Measurements from ENCODE around the gene WDR41.

WDR41 gene

GRCh38 chr5:77444356-77444755 is 47.8 kb downstream of the WDR41 start:
- DNase-seq (ENCODE audit: low read depth in 3 of 3) = no peak

DNA sequence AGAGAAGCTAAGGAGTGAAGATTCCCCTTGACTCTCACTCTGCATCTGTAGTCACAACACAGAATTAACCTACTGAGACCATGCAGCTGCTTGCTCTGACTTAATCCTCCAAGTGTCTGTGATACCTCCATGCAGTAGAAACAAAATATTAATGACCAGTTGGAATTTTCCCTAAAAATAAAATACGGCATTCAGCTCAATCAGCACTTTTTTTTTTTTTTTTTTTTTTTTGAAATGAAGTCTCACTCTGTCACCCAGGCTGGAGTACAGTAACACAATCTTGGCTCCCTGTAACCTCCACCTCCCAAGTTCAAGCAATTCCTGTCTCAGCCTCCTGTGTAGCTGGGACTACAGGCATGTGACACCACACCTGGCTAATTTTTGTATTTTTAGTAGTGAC is 48.4 kb downstream of the WDR41 start:
- no peak for DNase-seq (ENCODE audit: low read depth in 3 of 3)

GRCh38 chr5:77438071-77438470 is 54.0 kb downstream of the WDR41 start:
- no peak for DNase-seq (ENCODE audit: low read depth in 3 of 3)

DNA sequence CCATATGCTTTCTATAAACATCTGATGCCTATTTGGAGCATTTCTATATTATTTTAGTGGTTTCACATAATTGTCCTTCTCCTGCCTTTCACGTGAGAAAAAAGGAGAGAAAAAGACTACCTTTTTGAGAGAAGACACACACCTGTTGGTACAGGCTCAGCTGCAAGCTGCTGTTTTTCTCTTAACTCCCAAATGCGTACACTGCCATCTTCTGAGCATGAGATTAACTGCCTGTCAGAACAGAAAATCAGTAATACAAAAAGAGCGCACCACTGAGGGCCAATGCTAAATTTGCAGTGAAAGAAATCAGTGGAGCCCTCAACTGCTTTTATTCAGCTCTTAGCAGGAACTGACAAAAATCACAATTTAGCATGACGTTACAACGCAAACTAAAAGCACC is 54.9 kb downstream of the WDR41 start:
- no peak for DNase-seq (ENCODE audit: low read depth in 3 of 3)

DNA sequence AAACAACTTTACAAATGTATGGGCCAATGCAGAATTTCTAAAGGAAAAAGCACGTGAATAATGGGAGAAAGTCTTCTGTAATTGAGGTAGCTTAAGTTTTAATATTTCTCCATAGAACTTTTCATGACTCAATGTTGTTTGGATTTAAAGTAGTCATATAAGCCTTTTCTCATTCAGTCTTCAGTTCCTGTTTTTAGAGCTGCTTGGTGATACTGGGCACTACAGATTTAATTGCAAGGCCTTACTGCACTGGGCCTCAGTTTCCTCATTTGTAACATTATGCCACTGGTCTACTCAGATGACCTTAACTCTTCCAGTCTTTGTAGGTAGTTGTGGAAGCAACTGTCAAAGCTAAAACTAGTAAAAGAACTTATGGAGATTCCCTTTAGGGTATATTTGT is 60.4 kb downstream of the WDR41 start:
- no peak for DNase-seq (ENCODE audit: low read depth in 3 of 3)

- no peak for DNase-seq (ENCODE audit: low read depth in 3 of 3)
Measured at GRCh38 chr5:77431286-77431685, 60.8 kb downstream of the WDR41 start.

- no peak for DNase-seq (ENCODE audit: low read depth in 3 of 3)
Measured at GRCh38 chr5:77430726-77431125, 61.4 kb downstream of the WDR41 start.

DNA sequence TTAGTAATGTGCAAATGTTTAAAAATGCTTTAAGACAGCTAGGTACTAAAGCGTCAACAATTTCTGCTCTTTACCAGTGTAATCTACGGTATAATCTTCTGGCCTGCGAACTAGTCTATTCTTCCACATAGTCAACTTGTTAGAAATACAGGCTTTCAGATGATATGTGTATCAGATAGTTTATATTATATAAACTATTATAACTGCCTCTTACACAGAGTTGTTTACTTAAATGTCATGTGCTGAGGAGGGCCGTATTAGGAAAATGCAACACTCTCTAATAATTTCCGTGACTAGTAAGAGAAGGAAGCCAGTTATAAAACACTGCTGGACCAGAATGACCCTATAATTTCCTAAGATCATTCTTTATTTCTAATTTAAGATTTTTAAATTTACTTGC is 63.6 kb downstream of the WDR41 start:
- no peak for DNase-seq (ENCODE audit: low read depth in 3 of 3)

DNA sequence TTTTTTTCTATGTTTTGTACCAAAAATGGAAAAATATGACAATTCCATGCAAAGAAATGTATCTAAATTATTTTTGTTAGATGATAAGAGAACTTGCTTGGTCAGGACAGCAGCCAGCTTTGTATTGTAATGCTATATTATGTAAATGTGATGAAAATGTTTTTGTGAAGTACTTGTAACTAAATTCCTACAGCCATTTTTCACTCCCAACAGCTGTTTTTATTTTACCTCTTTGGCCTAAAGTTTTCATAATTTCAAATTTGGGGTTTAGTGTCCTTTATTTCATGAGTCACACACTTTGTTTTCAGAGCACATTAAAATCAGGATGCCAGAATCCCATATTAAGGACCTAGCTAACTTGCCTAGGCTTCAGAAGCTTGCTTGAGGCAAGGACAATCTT is 64.1 kb downstream of the WDR41 start:
- no peak for DNase-seq (ENCODE audit: low read depth in 3 of 3)

DNA sequence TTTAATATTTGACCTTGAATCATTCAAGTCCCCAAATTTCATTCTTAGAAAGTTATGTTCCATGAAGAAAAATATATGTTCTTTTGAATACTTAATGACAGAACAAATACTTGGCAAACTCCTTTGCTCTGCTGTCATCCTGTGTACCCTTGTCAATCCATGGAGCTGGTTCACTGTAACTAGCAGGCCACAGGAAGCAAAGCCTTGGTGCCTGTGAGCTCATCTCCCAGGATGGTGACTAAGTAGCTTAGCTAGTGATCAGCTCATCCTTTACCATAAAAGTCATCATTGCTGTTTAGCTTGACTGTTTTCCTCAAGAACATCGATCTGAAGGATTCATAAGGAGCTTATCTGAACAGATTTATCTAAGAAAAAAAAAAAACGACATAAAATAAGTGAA is 65.4 kb downstream of the WDR41 start:
- DNase-seq (ENCODE audit: low read depth in 3 of 3) = no peak

- no peak for DNase-seq (ENCODE audit: low read depth in 3 of 3)
Measured at GRCh38 chr5:77425998-77426659, 66.0 kb downstream of the WDR41 start.

- no peak for DNase-seq (ENCODE audit: low read depth in 3 of 3)
Measured at GRCh38 chr5:77425420-77425819, 66.7 kb downstream of the WDR41 start.

DNA sequence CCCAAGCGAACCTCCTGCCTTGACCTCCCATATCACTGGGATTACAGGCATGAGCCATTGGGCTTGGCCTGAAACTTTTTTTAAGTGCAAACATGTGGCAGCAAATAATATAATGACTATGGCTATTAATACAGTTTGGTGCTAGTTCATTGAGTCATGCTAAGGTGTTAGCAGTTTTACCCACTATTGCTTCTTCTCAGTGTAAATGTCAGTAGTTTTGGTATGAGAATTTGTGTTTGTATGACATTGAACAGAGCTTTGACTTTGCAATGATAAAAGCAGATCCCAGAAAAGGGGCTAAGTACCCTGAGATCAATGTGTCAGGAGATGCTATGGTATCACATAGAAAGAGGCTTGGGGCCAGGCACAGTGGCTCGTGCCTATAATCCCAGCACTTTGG is 67.2 kb downstream of the WDR41 start:
- no peak for DNase-seq (ENCODE audit: low read depth in 3 of 3)

- no peak for DNase-seq (ENCODE audit: low read depth in 3 of 3)
Measured at GRCh38 chr5:77423022-77423750, 68.9 kb downstream of the WDR41 start.

DNA sequence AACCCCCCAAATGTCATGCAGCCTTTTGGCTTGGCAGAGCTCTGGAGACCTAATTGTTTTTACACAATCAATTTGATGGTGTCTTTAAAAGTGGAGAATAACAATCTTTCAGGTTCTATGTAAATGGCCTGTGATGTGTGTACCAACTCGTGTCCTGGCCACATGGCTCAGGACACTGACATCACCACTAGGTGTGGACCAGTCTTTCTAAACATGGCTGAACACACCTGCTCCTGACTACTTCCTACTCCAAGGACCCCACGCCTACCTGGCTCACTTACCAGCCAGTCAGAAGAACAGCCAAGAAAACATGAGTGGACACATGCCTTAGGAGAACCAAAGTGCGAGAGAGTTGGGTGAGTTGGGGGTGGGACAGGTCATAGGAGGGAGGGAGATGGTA is 71.2 kb downstream of the WDR41 start:
- no peak for DNase-seq (ENCODE audit: low read depth in 3 of 3)

DNA sequence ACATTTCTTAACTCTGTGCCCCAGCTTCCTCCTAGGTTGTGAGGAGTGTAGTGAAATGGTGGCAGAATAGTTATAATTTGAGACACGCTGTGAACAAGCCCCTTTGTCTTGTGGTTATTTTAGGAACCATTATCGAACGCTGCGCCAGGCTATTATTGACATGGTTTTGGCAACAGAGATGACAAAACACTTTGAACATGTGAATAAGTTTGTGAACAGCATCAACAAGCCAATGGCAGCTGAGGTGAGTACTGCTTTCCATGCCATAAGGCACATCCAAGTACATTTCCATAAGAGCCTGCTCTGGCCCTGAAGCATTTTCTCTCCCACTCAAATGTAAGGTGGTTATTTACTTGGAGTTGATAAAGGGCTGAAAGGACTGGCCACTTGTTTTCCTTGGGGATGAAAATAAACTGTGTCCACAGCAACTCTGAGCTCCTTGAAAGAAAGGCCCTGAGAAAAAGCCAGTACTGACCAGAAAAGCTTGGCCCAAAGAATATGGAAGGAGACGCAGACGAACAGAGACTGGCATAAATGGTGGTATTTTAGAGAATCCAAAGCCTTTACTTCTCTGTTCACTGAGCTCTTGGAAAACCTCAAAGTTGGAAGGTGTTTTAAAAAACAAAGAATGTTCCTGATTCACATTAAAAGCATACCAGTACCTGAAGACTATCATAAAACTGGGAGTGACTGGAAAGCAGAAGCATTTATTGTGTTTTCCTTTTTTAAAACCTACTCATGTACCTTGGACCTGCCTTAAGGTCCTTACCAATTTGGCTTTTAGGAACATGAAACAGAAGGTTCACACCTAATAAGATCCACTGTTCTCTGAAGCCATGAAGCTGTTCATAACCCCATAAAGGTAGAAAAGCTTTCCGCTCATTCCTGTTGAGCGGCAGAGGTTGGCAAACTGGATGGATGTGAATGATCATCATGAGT is 72.2 kb downstream of the WDR41 start:
- no peak for DNase-seq (ENCODE audit: low read depth in 3 of 3)

- DNase-seq (ENCODE audit: low read depth in 3 of 3) = no peak
Measured at GRCh38 chr5:77418601-77419581, 73.2 kb downstream of the WDR41 start.

DNA sequence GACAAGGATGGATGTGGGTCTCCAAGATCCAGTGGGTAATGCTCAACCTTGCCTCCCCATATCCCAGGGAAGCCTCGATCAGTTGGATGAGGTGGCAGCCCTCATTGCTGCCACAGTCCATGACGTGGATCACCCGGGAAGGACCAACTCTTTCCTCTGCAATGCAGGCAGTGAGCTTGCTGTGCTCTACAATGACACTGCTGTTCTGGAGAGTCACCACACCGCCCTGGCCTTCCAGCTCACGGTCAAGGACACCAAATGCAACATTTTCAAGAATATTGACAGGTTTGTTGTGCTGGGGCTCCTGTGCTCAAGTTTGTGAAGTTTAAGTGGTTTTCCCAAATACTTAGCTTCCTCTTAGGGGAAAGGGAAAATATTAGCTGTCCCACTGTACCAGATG is 74.0 kb downstream of the WDR41 start:
- DNase-seq (ENCODE audit: low read depth in 3 of 3) = no peak

DNA sequence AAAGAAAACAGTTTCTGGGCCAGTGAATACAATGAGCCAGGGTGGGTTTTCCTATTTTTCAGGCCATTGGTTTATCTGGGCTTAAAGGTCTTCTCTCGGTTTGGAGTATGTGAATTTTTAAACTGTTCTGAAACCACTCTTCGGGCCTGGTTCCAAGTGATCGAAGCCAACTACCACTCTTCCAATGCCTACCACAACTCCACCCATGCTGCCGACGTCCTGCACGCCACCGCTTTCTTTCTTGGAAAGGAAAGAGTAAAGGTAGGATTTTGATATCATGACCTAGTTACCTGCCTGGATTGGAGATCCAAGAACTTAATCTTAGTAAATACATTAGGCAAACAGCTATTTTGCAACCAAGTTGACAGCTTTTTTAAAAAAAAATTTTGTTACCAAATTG is 79.1 kb downstream of the WDR41 start:
- DNase-seq (ENCODE audit: low read depth in 3 of 3) = no peak

GRCh38 chr5:77409870-77410621 is 82.1 kb downstream of the WDR41 start:
- no peak for DNase-seq (ENCODE audit: low read depth in 3 of 3)

GRCh38 chr5:77407152-77407551 is 85.0 kb downstream of the WDR41 start:
- no peak for DNase-seq (ENCODE audit: low read depth in 3 of 3)
